Dendritic cell treated with granulocyte-macrophage colony-stimulating factor and Interleukin-4, amounts not matched to agents 40 ng/mL and 50 ng/mL, for 4 days (primary cell): Measurements from ENCODE around the gene AHCY.

Experiments
- H3K27ac Mint-ChIP-seq: one replicate; pipeline ENCODE4 v1.8.0; 2022; ENCODE audit warnings: mild to moderate bottlenecking, mixed read lengths
- H3K27me3 Mint-ChIP-seq: one replicate; pipeline ENCODE4 v1.8.0; 2022; ENCODE audit warnings: mild to moderate bottlenecking, mixed read lengths
- H3K36me3 Mint-ChIP-seq: one replicate; pipeline ENCODE4 v1.8.0; 2022; ENCODE audit warnings: low read depth, mixed read lengths
- H3K4me1 Mint-ChIP-seq: one replicate; pipeline ENCODE4 v1.8.0; 2022; ENCODE audit warnings: low read depth, mixed read lengths
- H3K4me3 Mint-ChIP-seq: one replicate; pipeline ENCODE4 v1.8.0; 2022; ENCODE audit warnings: mild to moderate bottlenecking, moderate library complexity, mixed read lengths
- H3K9me3 Mint-ChIP-seq: one replicate; pipeline ENCODE4 v1.8.0; 2022; ENCODE audit warnings: mixed read lengths
- intact Hi-C: fragments of 100-400 bp; cut with micrococcal nuclease; formaldehyde crosslinking; loops from one replicate; pipeline ENCODE4 v1.15.0; 2022

AHCY gene

DNA sequence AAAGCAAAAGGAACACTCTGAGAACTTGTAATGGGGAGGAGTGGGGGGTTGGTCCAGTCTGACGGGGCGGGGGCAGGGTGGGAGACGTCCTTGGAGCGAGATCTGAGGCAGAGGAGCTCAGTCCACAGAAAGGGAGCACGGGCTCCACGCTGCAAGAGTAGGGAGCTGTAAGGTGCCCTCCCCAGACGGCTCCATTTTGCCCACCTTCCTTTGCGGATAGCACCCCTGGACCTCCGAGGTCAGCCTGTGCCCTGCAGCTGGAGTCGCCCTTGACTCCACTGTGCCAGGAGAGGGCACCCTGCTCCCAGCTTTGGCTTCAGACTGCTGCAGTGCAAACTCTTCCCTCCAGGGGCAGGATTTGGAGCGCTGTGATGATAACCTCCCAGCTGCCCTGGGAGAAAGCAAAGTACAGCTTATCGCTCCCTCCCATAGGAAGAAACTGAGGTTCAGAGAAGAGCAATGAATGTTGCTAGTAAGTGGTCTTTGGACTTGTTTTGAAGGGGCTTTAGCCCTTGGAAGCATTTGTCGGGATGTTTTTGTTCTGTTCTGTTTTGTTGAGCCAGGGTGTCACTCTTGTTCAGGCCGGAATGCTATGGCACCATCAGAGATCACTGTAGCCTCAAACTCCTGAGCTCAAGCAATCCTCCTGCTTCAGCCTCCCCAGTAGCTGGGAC lies 9.5 kb upstream of the AHCY start:
- no peaks in the 10 kb centered on the region for H3K9me3 Mint-ChIP-seq
- intact Hi-C loops, result loop anchor here (2.0 to 10.0 kb wide), 4 partner anchors 102 to 452 kb away; partner anchors contain the start of gene DYNLRB1
- H3K27ac Mint-ChIP-seq, result no peak overlapping the region
- no peaks in the 10 kb centered on the region for H3K36me3 Mint-ChIP-seq
- H3K4me3 Mint-ChIP-seq, result no peak overlapping the region
- H3K4me1 Mint-ChIP-seq, result peaks cover 35% of the 10 kb centered on the region
- H3K27me3 Mint-ChIP-seq, result peaks cover 29% of the 10 kb centered on the region

DNA sequence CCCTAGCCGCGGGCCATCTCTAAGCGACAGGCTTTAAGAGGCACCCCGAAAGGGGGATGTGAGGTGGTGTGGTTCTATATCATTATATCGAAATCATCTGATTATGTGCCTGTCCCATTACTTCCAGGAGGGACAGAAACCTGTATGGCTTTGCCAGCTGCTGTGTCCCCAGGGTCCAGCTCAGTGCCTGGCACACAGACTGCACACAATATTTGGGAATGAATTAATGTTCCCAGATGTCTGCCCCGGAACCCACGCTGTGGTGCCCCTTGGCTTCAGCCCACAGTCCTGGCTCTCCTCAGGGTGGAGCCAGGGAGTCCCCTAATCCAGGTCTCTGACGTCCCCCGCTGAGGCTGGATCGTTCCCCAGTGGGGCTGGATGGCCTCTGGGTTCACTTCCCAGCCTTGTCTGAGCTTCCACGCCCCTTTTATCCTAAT lies 8.9 kb upstream of the AHCY start:
- Mint-ChIP-seq H3K27ac (no peak overlapping the region), H3K4me1 (peaks cover 35% of the 10 kb centered on the region)
- intact Hi-C loops, result loop anchor here (2.0 to 10.0 kb wide), 4 partner anchors 103 to 453 kb away; partner anchors contain the start of gene DYNLRB1

DNA sequence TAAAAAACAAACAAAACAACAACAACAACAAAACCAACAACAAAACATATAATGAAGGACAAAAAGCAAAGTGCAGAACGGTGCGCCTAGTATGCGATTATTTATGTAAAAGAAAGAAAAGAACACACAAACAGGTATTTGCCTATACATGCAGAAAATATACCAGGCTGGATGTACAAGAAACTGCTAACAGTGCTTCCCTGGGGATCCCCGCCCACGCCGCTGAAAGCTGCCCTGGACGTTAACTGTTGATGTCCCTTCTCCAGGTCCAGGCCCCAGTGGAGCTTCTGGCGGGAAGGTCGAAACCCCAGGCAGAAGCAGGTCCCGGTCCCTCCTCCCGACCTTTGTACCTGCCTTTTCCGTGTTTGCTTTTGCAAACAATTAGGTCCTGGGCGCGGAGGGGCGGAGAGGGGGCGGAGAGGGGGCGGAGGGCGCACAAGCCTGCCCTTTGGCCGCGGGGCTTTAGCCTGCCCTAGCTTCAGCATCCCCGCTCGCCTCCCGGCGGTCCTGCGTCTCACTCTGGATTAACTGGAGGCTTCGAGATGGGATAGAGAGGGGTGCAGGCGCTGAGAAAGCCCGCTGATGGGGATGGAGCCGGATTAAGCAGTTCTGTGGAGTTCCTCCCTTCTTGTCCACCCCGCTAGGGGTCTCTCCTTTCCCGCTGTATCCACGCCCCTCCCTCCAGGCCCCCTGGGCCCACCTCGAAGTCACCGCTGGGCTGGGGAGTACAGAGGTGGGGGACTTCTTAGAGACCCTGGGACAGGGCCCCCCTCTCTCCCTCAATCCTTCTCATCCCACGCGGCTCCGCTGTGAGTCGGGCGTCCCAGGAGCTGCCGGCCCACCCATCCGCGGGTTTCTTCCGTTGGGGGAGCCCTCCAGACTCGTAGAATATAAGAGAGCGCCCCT lies 8.2 kb upstream of the AHCY start:
- Mint-ChIP-seq H3K27me3 (peaks cover 29% of the 10 kb centered on the region), H3K27ac (no peak overlapping the region), H3K4me1 (peaks cover 33% of the 10 kb centered on the region), H3K9me3 (no peaks in the 10 kb centered on the region), H3K36me3 (no peaks in the 10 kb centered on the region), H3K4me3 (no peak overlapping the region)
- intact Hi-C loops, result loop anchor here (2.0 to 10.0 kb wide), 4 partner anchors 103 to 453 kb away; partner anchors contain the start of gene DYNLRB1

More for the DNA sequence above, 8.9 kb upstream of the AHCY start:
- no peak overlapping the region for H3K4me3 Mint-ChIP-seq
- peaks cover 29% of the 10 kb centered on the region for H3K27me3 Mint-ChIP-seq
- no peaks in the 10 kb centered on the region for H3K9me3 Mint-ChIP-seq
- H3K36me3 Mint-ChIP-seq, result no peaks in the 10 kb centered on the region

DNA sequence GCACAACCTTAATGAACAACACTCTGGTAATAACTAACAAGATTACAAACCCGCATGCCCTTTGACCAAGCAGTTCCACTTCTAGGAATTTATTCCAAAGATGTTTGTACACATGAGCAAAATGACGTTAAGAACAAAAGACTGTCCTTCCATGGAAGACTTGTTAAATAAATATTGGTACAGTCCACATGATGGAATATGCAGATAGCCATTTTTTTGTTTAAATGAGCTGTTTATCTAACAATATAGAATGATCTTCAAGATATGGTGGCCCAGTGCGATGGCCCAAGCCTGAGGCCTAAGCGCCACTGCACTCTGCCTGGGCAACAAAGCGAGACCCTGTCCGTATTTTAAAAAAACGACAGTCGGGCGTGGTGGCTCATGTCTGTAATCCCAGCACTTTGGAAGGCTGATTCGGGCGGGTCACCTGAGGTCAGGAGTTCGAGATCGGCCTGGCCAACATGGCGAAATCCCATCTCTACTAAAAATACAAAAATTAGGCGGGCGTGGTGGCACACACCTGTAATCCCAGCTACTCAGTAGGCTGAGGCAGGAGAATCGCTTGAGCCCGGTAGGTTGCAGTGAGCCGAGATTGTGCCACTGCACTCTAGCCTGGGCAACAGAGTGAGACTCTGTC lies 7.4 kb upstream of the AHCY start:
- no peak overlapping the region for H3K4me3 Mint-ChIP-seq
- peaks cover 26% of the 10 kb centered on the region for H3K4me1 Mint-ChIP-seq
- intact Hi-C loops, result loop anchor here (5.0 to 10.0 kb wide), 3 partner anchors 104 to 454 kb away; partner anchors contain the start of gene DYNLRB1
- no peaks in the 10 kb centered on the region for H3K36me3 Mint-ChIP-seq
- no peaks in the 10 kb centered on the region for H3K9me3 Mint-ChIP-seq
- H3K27ac Mint-ChIP-seq, result no peak overlapping the region
- H3K27me3 Mint-ChIP-seq, result peaks cover 25% of the 10 kb centered on the region

DNA sequence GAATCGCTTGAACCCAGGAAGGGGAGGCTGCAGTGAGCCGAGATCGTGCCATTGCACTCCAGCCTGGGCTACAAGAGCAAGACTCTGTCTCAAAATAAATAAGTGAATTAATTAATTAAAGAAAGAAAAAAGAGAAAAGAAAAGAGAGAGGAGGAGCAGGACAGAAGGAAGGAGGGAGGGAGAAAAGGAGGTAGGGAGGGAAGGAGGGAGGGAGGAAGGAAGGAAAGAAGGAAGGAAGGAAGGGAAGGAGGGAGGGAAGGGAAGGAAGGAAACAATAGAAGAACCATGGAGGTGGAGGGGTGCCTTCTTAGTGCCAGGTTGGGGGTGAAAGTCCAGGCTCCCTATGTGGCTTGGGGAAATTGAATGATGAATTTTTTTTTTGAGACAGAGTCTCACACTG lies 6.5 kb upstream of the AHCY start:
- peaks cover 25% of the 10 kb centered on the region for H3K27me3 Mint-ChIP-seq
- H3K27ac Mint-ChIP-seq, result no peak overlapping the region
- peaks cover 31% of the 10 kb centered on the region for H3K4me1 Mint-ChIP-seq
- intact Hi-C loops, result loop anchor here (5.0 to 10.0 kb wide), 3 partner anchors 105 to 455 kb away; partner anchors contain the start of gene DYNLRB1
- no peaks in the 10 kb centered on the region for H3K36me3 Mint-ChIP-seq
- H3K4me3 Mint-ChIP-seq, result no peak overlapping the region
- no peaks in the 10 kb centered on the region for H3K9me3 Mint-ChIP-seq

DNA sequence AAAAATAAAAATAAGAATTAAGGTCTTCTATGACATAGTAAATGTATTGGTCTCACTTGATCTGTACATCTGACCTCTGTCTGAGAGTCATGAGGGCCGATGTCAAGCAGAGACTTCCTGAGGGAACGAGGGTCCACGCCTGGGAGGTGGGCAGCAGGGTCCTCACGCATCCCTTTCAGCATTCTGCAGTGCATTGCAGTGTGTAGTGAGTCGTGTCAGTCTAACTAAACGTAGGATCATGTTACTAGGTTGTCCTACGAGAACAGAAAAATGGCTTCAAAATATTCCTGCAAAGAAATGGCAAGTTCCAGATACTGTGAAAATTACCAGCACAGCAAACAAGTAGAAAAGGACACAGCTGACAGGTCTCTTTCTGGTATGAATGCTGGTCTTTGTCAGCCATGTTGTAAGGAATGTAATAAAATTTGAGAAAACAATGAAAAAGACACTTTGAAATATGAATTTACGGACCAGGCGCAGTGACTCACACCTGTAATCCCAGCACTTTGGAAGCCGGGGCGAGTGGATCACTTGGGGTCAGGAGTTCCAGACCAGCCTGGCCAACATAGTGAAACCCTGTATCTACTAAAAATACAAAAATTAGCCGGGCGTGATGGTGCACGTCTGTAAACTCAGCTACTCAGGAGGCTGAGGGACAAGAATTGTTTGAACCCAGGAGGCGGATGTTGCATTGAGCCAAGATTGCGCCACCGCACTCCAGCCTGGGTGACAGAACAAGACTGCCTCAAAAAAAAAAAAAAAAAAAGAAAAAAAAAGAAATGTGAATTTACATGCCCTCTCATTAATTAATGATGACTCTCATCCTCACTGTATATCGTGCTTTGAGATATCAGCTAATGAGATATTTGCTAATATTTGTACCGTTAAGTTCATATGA lies 2.4 kb upstream of the AHCY start:
- intact Hi-C loops, result no loop called here
- Mint-ChIP-seq H3K9me3 (no peaks in the 10 kb centered on the region), H3K27ac (no peak overlapping the region), H3K36me3 (peaks cover 6% of the 10 kb centered on the region), H3K4me1 (peaks cover 7% of the 10 kb centered on the region), H3K4me3 (no peak overlapping the region), H3K27me3 (peaks cover 5% of the 10 kb centered on the region)

DNA sequence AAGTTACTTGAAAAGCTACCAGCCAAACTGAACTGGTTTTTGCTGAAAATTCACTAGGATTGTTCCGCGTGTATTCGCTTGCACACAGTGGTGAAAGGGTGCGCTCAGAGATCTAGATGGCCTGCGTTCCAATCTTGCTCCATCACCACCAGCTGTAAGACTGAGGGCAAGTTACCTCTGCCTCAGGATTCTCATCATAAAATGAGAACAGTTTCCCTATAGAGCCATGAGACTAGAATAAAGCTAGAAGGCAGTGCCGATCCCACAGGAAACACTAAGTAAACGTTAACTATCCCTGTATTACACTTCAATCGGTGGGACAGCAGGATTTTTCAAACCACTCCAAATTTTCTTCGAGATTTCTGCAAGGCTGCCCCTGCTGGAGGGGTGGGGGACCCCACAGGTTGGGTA lies 838 bp downstream of the AHCY start:
- Mint-ChIP-seq H3K36me3 (peaks cover 11% of the 10 kb centered on the region), H3K27ac (no peak overlapping the region), H3K9me3 (no peaks in the 10 kb centered on the region), H3K4me3 (no peak overlapping the region), H3K4me1 (peaks cover 12% of the 10 kb centered on the region), H3K27me3 (no peaks in the 10 kb centered on the region)
- intact Hi-C loops, result no loop called here

DNA sequence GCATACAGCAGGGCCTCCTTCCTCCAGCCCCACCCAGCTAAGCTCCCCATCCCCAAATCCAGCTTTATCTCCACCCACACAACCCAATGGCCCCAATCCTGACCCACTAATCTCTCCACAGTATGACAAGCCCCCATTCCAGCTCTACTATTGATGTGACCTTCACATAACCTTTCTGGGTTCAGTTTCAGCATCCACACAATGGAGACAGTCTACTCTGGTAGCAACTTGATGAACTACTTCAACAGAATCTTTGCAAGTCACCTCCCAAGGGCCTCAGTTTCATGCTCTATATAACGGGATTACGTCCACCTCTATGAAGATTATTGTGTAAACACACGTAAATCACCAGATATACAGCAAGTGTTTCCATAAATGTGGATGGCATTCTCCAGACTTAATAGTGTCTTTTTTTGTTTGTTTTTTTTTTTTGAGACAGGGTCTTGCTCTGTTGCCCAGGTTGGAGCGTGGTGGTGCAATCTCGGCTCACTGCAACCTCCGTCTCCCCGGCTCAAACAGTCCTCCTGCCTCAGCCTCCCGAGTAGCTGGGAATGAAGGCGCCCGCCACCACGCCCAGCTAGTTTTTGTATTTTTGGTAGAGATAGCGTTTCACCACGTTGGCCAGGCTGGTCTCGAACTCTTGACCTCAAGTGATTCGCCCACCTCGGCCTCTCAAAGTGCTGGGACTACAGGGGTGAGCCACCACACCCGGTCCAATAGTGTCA lies 1.4 kb downstream of the AHCY start:
- Mint-ChIP-seq H3K4me1 (peaks cover 18% of the 10 kb centered on the region), H3K27me3 (no peaks in the 10 kb centered on the region), H3K4me3 (no peak overlapping the region), H3K9me3 (no peaks in the 10 kb centered on the region), H3K36me3 (peaks cover 17% of the 10 kb centered on the region), H3K27ac (no peak overlapping the region)
- intact Hi-C loops, result no loop called here

DNA sequence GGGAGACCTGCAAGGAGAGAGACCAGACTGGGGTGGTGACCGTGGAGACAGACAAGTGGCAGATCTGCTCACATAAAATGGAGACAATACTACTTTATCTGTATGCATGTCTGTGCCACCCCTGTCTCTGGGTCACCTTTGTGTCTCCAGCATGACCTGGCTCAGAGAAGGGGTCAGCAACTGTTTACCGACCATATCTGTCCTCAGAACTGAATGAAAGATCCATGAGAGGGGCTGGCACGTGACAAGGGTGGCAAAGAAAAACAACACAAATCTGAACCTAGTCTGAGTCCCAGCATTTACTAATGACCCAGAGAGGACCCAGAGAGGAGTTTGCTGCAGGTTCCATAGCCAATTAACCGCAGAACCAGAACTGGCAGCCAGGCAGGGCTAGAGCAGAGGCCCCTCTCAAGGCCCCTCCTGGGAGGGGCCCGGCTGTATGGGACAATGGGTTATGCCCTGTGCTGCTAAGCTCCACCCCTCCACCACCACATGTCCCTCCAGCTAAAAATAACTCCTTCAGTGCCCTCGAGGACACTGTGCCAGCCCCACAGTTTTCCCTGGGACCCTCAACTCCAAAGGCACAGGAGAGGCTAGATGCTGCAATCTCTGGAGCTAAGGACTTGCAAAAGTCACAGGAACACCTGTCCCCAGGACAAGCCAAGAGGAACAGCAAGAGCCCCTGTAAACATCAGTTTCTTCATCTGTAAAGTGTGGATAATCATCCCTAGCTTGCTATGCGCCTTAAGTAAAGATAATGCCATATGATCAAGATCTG lies 2.2 kb downstream of the AHCY start:
- Mint-ChIP-seq H3K27ac (no peak overlapping the region), H3K36me3 (peaks cover 21% of the 10 kb centered on the region), H3K27me3 (no peaks in the 10 kb centered on the region), H3K9me3 (no peaks in the 10 kb centered on the region), H3K4me3 (no peak overlapping the region), H3K4me1 (peaks cover 25% of the 10 kb centered on the region)
- intact Hi-C loops, result no loop called here

DNA sequence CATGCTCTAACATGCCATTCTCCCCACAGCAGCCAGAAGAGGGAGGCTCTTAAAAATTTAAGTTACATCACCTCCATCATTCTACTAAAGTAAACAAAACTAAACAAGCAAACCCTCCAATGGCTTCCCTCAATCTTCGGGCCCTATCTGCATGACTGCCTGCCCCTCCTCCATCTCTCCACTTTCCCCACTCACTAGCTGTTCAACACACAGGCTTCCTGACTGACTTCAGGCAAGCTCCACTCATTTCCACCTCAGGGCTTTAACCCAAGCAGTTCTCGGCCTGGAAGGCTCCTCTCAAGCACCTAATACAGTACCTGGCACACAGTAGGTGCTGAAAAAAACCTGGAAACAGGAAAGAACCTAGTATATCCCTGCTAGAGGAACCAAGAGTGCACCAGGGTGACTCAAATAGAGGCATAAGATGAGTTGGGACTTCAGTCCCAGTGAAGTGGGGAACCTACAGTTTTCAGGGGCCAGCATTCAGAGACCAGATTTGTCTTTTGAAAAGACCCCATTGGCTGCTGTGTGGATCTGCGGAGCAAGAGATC lies 2.8 kb downstream of the AHCY start:
- no peak overlapping the region for H3K27ac Mint-ChIP-seq
- H3K4me3 Mint-ChIP-seq, result no peak overlapping the region
- H3K4me1 Mint-ChIP-seq, result peaks cover 28% of the 10 kb centered on the region
- intact Hi-C loops, result no loop called here
- no peaks in the 10 kb centered on the region for H3K27me3 Mint-ChIP-seq
- peaks cover 28% of the 10 kb centered on the region for H3K36me3 Mint-ChIP-seq
- no peaks in the 10 kb centered on the region for H3K9me3 Mint-ChIP-seq

DNA sequence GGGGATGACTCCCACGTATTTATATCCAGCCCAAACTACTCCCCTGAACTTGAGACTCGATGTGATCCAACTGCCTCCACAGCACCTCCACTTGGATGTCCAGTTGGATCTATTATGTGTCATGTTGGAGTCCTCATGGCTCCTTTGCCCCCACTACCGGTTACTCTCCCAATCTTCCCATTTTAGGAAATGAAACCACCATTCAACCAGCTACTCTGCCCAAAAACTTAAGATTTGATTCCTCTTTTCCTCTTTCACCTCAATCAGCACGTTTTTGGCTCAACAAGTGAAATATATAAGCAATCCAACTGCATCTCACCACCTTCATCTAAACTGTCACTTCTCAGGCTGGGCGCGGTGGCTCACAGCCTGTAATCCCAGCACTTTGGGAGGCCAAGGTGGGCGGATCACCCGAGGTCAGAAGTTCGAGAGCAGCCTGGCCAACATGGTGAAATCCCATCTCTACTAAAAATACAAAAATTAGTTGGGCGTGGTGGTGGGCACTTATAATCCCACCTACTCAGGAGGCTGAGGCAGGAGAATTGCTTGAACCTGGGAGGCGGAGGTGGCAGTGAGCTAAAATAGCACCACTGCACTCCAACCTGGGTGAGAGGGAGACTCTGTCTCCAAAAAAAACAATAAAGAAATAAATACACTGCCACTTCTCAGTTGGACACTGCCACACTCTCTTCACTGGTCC lies 3.4 kb downstream of the AHCY start:
- H3K36me3 Mint-ChIP-seq, result peaks cover 34% of the 10 kb centered on the region

More for the DNA sequence above, 3.4 kb downstream of the AHCY start:
- intact Hi-C loops, result no loop called here
- H3K27ac Mint-ChIP-seq, result no peak overlapping the region
- no peaks in the 10 kb centered on the region for H3K27me3 Mint-ChIP-seq
- no peaks in the 10 kb centered on the region for H3K9me3 Mint-ChIP-seq
- no peak overlapping the region for H3K4me3 Mint-ChIP-seq
- peaks cover 29% of the 10 kb centered on the region for H3K4me1 Mint-ChIP-seq
